SK-N-SH (cell line): ENCODE measurements around the gene CA10.

ENCODE experiments used
- EP300 ChIP-seq, 2 experiments: IDR thresholded peaks; 2 replicates each; pipeline versions ENCODE4 v1.4.0 to v1.6.1; 2012; ENCODE audit warnings: borderline replicate concordance in 1 of 2, low read depth in 1 of 2, low read length in 1 of 2
- EZH2phosphoT487 ChIP-seq: fragments of 200-600 bp; sonication (generic); IDR thresholded peaks from 2 replicates; pipeline ENCODE4 v1.6.1; 2017; ENCODE audit warnings: low read depth, mixed run types, mild to moderate bottlenecking, antibody characterized with exemption, moderate library complexity, borderline replicate concordance
- FOXJ3 ChIP-seq: sonication (generic); formaldehyde crosslinking; IDR thresholded peaks from 2 replicates; pipeline ENCODE4 v1.5.1; 2020; ENCODE audit warnings: mild to moderate bottlenecking, missing genetic modification reagents
- NFIC ChIP-seq: IDR thresholded peaks from 2 replicates; pipeline ENCODE4 v1.4.0; 2012; ENCODE audit warnings: borderline replicate concordance
- NRF1 ChIP-seq: IDR thresholded peaks from 2 replicates; pipeline ENCODE4 v1.6.1; 2012; ENCODE audit warnings: low read depth, mild to moderate bottlenecking, low read length
- POLR2AphosphoS5 ChIP-seq: IDR thresholded peaks from 2 replicates; pipeline ENCODE4 v1.6.1; 2012; ENCODE audit warnings: low read depth, low read length
- RFX5 ChIP-seq: IDR thresholded peaks from 2 replicates; pipeline ENCODE4 v1.6.1; 2012; ENCODE audit warnings: mild to moderate bottlenecking, improper control_type of control experiment, low read length
- SMC3 ChIP-seq: IDR thresholded peaks from 2 replicates; pipeline ENCODE4 v1.6.1; 2012; ENCODE audit warnings: low read depth, low read length, improper control_type of control experiment
- TF ChIP-seq, protein P1 (sequence below): fragments of 200-600 bp; sonication (generic); IDR thresholded peaks from 2 replicates; pipeline ENCODE4 v1.6.1; 2017; ENCODE audit warnings: antibody characterized with exemption, mild to moderate bottlenecking, moderate library complexity
- TF ChIP-seq, protein P2 (sequence below): fragments of 150-350 bp; IDR thresholded peaks from 2 replicates; pipeline ENCODE4 v1.6.1; 2017; ENCODE audit warnings: antibody characterized with exemption, low read length, low read depth, borderline replicate concordance

- TF ChIP-seq EP300 (IDR thresholded peaks at IDR 0.05; ENCODE audit: borderline replicate concordance in 1 of 2, low read depth in 1 of 2, low read length in 1 of 2): no peak
- TF ChIP-seq, protein P1, sequence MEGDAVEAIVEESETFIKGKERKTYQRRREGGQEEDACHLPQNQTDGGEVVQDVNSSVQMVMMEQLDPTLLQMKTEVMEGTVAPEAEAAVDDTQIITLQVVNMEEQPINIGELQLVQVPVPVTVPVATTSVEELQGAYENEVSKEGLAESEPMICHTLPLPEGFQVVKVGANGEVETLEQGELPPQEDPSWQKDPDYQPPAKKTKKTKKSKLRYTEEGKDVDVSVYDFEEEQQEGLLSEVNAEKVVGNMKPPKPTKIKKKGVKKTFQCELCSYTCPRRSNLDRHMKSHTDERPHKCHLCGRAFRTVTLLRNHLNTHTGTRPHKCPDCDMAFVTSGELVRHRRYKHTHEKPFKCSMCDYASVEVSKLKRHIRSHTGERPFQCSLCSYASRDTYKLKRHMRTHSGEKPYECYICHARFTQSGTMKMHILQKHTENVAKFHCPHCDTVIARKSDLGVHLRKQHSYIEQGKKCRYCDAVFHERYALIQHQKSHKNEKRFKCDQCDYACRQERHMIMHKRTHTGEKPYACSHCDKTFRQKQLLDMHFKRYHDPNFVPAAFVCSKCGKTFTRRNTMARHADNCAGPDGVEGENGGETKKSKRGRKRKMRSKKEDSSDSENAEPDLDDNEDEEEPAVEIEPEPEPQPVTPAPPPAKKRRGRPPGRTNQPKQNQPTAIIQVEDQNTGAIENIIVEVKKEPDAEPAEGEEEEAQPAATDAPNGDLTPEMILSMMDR: no peak
- TF ChIP-seq SMC3: no peak
- no peak for TF ChIP-seq FOXJ3 (CRISPR knock-in tag)
- TF ChIP-seq NRF1: no peak
- TF ChIP-seq POLR2AphosphoS5: no peak
- no peak for TF ChIP-seq NFIC
- TF ChIP-seq RFX5: no peak
- TF ChIP-seq EZH2phosphoT487: no peak
- TF ChIP-seq, protein P2, sequence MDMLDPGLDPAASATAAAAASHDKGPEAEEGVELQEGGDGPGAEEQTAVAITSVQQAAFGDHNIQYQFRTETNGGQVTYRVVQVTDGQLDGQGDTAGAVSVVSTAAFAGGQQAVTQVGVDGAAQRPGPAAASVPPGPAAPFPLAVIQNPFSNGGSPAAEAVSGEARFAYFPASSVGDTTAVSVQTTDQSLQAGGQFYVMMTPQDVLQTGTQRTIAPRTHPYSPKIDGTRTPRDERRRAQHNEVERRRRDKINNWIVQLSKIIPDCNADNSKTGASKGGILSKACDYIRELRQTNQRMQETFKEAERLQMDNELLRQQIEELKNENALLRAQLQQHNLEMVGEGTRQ: no peak
Observed at GRCh38 chr17:52071712-52072111, 86.8 kb downstream of the CA10 start.
